Mucosa of descending colon (tissue), 3 donors: ENCODE data around the gene OR4F15. TPM values are rescaled to one million over a fixed set of nuclear protein-coding genes. Genes with fewer than 3 reads are reported as not detected.

Experiments
- ATAC-seq: fragments of 200-7000 bp; cut with Tn5 transposase; one replicate; pipeline ENCODE4 v1.9.1; 2020; ENCODE audit warnings: mild to moderate bottlenecking, moderate library complexity
- DNase-seq, 3 donors: peaks; one replicate each; pipeline ENCODE4 v3.0.0-alpha.2; 2020
- H3K36me3 ChIP-seq: fragments of 200-600 bp; one replicate; pipeline ENCODE4 v1.8.0; 2021; ENCODE audit warnings: low read depth, mild to moderate bottlenecking
- H3K4me1 ChIP-seq: fragments of 200-600 bp; one replicate; pipeline ENCODE4 v1.8.0; 2021; ENCODE audit warnings: low read depth, mild to moderate bottlenecking
- H3K4me3 ChIP-seq: fragments of 200-600 bp; one replicate; pipeline ENCODE4 v1.8.0; 2021; ENCODE audit warnings: mild to moderate bottlenecking
- H3K9me3 ChIP-seq: fragments of 200-600 bp; one replicate; pipeline ENCODE4 v1.8.0; 2021; ENCODE audit warnings: mild to moderate bottlenecking
- intact Hi-C, 2 donors: fragments of 100-400 bp; cut with DNase I in 1 of 2; cut with micrococcal nuclease in 1 of 2; formaldehyde crosslinking; loops; one replicate each; pipeline versions ENCODE4 v1.11.0 to v1.11.1; 2022; cut with DNase I, micrococcal nuclease
- total RNA-seq, 3 donors: library from RNA; stranded (reverse); fragmentation: NEBNext Ultra II Directional in 2 of 3; extraction: Animal tissue kit (Norgen Biotek cat#: 25700) in 2 of 3; gene quantifications; one replicate each; pipeline versions ENCODE4 v1.2.1 to v1.2.4, GENCODE V29; 2021 to 2023
- TF ChIP-seq, protein P1 (sequence below): fragments of 200-600 bp; IDR thresholded peaks from one replicate; pipeline ENCODE4 v1.8.0; 2022; ENCODE audit warnings: antibody characterized with exemption, mild to moderate bottlenecking
- donor health status: DM: no; HTN: no; CAD: no; lungs with moderate emphysema.
- donor health status: DM: no; HTN: no; CAD: no.
- donor health status: DM: no; HTN: yes; CAD: no.

The OR4F15 gene
- total RNA-seq, 3 donors from 2014 or later, result not detected

DNA sequence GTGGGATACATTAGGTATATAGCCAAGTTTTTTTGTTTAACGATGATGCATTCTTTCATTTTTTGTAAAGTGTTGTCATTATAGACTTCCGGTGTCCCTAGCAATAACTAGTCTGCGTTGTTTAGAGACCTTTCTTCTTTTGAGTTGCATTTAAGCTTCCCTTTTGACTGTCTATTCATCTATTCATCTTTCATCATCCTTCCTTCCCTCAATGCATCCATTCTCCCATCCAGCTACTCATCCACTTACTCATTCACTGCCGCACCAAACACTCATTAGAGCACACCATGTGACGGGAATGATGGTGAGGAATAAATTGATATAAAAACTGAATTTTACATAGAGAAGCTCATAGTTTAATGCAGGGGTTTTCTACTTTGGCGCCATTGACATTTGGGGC, 32.9 kb downstream of the OR4F15 start:
- DNase-seq (no peak), ATAC-seq (no peak)
- H3K4me3 ChIP-seq, result no peak overlapping the region
- H3K36me3 ChIP-seq, result no peaks in the 10 kb centered on the region
- intact Hi-C loops, result no loop called here
- TF ChIP-seq, protein P1, sequence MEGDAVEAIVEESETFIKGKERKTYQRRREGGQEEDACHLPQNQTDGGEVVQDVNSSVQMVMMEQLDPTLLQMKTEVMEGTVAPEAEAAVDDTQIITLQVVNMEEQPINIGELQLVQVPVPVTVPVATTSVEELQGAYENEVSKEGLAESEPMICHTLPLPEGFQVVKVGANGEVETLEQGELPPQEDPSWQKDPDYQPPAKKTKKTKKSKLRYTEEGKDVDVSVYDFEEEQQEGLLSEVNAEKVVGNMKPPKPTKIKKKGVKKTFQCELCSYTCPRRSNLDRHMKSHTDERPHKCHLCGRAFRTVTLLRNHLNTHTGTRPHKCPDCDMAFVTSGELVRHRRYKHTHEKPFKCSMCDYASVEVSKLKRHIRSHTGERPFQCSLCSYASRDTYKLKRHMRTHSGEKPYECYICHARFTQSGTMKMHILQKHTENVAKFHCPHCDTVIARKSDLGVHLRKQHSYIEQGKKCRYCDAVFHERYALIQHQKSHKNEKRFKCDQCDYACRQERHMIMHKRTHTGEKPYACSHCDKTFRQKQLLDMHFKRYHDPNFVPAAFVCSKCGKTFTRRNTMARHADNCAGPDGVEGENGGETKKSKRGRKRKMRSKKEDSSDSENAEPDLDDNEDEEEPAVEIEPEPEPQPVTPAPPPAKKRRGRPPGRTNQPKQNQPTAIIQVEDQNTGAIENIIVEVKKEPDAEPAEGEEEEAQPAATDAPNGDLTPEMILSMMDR, result no peak
- no peaks in the 10 kb centered on the region for H3K9me3 ChIP-seq
- no peaks in the 10 kb centered on the region for H3K4me1 ChIP-seq

DNA sequence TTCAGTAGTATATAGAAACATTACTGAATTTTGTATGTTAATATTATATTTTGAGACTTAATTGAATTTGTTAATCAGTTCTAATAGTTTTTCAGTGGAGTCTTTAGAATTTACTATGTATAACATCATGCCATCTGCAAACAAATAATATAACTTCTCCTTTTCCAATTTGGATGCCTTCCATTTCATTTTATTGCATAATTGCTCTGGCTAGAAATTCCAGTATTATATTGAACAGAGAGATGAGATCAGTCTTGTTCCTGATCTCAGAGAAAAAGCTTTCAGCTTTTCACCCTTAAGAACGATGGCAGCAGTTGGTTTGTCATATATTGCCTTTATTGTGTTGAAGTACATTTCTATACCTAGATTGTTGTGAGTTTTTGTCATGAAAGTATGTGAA, 40.4 kb downstream of the OR4F15 start:
- H3K36me3 ChIP-seq, result no peaks in the 10 kb centered on the region
- no peak for DNase-seq
- no peak overlapping the region for H3K4me3 ChIP-seq
- H3K4me1 ChIP-seq, result no peaks in the 10 kb centered on the region
- intact Hi-C loops, result no loop called here
- TF ChIP-seq, protein P1, result no peak
- peak; percentile 63 for ATAC-seq
- no peaks in the 10 kb centered on the region for H3K9me3 ChIP-seq

Other genes with a start within 250 kb of the OR4F15 start
- gene TM2D3, start 159.8 kb upstream of the OR4F15 start, total RNA-seq, result 10 to 100 TPM; 30.9 to 54.0 (median 35.8) TPM
- gene TARS3, start 87.7 kb upstream of the OR4F15 start, total RNA-seq, result 10 to 100 TPM in 1 of 3 donors, 1 to 10 TPM in 2; 7.3 to 22.6 (median 9.2) TPM
- not detected for gene OR4F6, start 8.7 kb upstream of the OR4F15 start, total RNA-seq